Activated CD4-positive, alpha-beta T cell treated with anti-CD3 and anti-CD28 coated beads, Interleukin-2, Interleukin-4, amounts not matched to agents 100 ng/mL and 50 ng/mL, durations not matched to agents 16 hours and 8 hours (primary cell): Measurements from ENCODE around the gene POMT2.
"Not testable (repeated sequence)": the region's sequence is repeated elsewhere in the genome, so short reads cannot be mapped to it uniquely, and the experiment has no call there.

Experiments
- DNase-seq: peaks from one replicate; pipeline ENCODE4 v3.0.0-alpha.2; 2020; ENCODE audit warnings: low spot score

POMT2 gene

DNA sequence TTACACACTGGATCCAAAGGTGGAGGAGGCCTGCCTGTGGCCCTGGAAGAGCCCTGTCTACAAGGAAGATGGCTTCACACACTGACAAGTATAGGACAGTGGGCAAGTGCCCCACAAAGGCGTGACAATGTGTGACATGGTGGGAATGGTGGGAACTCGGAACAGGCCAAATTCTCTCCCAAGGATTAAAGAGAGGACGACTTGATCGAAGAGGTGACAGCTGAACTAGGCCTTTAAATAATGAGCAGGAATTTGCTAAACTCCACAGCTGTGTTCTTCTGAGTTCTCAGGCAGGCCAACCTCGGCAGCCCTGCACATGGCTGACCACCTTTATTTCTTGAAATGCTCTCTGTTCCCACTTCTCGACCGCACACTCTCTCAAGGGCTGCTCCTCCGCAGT lies 23.8 kb downstream of the POMT2 start:
- DNase-seq = no peak

DNA sequence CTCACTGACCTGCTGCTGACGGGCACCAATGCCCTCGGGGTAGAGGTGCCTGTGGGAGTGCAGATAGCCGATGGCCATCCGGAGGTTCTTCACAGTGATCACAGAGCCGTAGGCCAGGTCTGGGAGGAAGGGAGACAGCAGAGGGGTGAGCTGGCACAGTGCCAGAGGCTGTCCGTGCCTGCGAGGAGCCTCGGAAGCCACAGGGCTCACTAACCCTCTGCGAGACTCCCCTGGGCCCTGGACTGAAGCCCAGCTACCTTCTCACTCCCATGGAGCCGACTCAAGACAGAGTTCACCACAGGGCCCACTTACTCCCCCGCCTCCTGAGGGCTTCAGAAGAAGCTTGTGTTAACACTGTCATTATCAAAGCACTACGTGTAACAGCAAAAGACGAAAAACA lies 24.5 kb downstream of the POMT2 start:
- no peak for DNase-seq

DNA sequence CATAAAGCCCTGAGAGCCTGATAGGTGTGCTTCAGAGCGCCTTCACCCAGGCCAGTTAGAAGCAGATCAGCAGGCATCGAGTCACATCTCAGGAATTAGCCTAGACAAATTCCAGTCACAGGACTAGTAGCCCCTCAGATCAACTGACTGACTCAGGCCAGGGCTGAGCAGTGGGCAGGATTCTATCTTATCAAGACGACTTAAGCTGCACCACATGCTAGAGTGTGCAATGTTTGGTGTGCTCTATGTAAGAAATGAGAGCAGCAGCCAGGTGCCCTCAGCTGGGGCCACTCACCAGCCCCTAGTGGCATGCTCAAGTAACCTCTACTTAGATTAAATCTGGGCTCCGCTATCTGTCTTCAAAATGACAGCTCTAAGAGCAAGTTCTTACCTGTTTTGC lies 30.0 kb downstream of the POMT2 start:
- DNase-seq = no peak

DNA sequence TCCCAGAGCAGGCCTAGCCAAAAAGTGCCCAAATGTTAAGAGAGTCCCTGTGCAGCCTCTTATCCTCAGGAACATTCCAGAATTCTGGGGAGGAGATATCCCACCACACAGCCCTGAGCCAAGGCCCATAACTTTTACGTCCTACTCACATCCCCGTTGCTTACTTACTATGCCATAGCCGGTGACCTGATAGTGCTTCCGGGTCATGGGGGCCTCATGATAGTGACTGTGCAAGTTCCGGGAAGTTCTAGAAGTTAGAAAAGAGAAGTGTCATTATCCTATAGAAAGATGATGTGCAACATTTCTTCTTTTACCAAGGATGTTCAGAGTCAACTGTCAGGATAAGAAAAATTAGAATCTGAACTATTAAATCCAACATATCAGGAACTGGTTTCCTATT lies 34.1 kb downstream of the POMT2 start:
- no peak for DNase-seq

DNA sequence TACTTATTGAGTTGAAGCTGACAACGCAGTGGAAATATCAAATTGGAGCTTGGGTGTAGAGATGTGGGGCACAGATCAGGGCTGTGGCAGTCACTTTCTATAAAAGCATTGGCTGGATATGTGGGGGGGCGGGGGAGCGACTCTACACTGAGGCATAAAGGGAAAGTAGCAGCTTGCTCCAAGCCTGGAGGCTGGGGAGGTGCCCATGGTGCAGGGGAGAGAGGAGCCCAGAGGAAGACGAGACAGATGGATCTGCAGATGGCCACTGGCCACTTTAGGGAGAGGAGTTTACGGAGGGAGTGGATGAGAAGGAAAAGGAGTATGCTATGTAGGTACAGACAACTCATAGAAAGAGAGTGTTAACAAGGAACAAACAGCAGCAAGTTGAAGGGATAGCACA lies 36.2 kb downstream of the POMT2 start:
- DNase-seq = no peak

DNA sequence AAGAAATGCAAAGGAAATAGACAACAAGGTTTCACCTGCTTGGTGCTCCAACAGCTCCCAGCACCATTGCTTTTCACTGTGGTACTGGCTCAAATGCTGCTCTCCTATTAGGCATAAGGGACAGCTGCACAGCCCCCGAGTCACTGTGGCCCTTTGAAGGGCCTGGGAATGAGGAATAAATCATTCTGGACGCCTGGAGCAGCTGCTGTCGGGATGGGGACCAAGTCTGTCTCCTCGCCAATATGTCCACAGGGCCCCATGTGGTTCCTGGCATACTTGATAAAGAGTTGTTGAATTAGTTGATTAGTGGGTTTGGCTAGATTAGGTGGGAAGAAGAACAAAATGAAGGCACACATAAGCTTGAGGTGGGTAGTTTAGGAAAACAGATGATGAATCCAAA lies 36.6 kb downstream of the POMT2 start:
- DNase-seq = no peak

DNA sequence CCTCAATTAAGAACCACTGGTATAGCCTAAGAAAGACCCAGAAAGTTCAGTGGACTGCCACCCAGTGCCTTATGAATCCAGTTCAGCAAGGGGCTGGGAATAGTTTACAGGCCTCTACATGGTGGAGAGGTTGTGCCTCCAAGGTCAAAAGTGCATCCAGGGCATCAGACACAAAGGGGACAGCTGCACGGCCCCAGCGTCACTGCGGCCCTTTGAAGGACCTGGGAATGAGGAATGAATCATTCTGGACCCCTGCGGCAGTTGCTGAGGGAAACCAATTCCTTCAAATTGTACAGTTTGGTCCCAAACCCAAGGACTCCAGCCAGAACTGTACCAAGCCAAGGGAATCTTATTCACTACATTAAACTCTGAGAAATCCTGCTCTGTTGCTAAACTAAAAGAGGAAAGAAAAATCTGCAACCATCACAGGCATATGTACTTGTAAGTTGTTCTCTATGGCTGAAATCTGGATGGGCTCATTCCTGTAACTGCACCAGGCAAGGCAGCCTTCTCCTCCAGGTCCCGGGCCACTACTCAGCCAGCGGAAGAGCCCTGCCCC lies 38.8 kb downstream of the POMT2 start:
- no peak for DNase-seq

DNA sequence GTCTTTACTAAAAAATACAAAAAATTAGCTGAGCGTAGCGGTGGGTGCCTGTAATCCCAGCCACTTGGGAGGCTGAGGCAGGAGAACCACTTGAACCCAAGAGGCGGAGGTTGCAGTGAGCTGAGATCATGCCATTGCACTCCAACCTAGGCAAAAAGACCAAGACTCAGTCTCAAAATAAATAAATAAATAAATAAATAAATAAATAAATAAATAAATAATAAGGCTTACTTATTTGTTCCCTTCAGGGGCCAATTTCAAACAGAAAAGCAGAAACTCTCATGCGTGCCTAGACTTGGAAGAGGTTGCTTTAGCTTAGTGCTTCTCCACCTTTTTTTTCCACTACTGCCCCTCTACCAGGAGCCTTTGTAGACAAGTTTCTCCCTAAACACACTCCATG lies 39.8 kb downstream of the POMT2 start:
- DNase-seq = not testable (repeated sequence)

DNA sequence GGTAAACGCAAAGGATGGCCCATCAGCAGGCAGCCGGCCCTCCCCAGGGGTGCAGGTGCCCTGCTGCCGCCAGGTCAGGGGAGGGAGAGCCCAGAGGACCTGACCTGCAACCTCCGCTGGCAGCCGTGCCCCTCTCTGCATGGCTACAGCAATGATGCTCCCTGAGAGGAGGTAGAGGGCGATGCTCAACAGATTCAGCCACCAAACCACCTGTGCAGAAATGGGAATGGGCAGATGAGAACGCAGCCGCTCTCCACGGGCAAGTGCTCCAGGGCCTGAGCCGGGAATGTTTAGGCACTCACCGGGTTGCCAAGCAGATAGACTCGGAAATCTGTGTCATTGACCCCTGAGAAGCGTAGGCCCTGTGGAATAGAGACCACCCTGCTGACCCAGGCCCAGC lies 41.0 kb downstream of the POMT2 start:
- DNase-seq = no peak

DNA sequence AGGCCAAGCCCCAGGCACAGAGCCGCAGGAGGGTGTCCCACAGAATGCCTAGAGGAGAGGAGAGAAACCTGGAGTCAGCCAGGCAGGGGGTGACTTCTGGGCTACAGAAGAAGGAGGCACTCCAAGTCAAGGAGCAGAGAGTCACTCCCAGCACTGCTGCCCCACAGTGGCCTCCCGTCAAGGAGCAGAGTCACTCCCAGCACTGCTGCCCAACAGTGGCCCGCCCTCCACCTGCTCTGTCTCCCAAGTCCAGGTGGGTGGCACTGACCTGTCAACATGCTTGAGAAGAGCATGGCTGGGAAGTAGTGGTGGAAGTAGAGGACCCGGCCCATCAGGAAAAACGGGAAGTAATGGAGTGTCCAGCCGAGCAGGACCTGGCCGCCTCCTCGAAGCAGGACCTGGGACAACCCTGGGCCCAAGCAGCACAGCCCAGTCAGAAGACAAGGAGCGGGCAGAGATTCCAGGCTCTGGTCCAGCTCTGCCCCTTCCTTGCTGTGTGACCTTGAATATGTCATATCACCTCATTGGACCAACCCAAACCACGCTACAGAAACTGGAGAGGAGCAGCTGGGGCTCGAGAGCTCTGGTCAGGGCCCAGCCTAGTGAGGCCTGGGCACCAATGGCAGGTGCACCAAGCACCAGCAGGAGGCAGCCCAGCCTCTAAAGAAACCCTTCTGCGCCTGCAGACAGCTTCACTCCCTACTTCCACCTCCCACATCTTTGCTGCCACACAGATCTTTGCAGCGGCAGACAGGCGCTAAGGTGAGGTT lies 42.0 kb downstream of the POMT2 start:
- no peak for DNase-seq

DNA sequence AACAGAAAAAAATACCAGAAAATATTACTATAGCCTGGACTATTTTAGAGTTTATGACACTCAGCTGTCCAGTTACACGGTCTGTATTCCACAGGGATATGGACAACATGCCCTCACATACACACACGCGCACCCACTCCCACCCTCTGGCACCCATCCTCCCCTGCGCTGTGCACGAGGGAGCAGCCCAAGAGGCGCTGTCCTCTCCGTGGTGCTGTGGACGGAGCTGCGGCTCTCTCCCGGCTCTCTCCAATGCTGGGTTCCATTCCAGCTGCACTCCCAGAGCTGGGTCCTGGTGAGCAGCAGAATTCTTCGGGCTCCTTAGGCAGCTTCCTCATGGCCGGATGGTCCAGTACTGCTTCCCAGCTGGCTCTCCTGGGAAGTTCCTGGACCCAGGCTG lies 43.7 kb downstream of the POMT2 start:
- DNase-seq = no peak

DNA sequence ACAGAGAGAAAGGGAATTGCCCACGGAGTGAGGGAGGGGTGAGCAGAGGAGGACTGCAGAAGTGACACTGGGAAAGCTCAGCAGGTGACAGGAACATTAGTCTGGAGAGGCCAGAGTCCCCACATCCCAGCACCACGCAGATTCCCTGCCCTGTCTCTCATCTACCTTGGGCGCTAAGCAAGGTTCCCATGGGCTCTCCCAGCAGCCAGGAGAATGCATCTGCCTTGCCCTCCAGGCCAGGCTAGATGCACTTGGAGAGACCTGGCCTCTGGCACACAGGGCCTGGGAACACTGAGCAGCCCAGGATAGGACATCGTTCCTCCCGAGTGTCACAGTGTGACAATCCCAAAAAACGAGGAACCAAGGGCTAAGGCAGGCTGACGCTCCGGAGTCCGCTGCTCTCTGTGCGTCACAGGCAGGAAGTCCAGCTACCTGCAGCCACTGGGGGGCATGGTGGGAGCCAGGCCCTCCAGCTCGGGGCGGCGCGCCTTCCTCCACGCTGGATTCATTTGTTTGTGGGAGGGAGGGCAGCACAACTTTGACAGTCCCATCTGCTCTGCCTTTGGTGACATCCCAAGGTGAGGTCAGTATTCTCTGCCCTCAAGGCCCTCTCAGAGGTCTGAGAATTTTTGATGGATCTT lies 44.3 kb downstream of the POMT2 start:
- no peak for DNase-seq

DNA sequence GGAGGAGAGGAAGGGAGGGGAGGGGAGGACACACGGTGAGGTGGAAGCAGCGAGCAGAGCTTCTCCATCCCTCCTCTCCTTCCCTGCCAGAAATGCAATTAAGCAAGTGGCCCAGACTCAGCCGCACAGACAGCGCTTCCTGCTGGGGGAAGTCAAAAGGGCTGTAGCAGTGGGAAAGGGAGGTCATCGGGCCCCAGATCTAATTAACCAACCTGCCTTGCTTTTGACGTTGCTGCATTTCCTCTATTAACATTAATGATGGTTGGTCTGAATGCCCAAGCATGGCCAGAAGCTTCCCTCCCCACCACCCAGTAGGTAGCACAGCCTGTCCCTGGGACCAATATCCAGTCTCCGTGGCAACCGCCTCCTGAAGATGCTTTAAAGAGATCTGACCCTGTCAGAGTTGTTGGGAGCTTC lies 45.1 kb downstream of the POMT2 start:
- DNase-seq = no peak

DNA sequence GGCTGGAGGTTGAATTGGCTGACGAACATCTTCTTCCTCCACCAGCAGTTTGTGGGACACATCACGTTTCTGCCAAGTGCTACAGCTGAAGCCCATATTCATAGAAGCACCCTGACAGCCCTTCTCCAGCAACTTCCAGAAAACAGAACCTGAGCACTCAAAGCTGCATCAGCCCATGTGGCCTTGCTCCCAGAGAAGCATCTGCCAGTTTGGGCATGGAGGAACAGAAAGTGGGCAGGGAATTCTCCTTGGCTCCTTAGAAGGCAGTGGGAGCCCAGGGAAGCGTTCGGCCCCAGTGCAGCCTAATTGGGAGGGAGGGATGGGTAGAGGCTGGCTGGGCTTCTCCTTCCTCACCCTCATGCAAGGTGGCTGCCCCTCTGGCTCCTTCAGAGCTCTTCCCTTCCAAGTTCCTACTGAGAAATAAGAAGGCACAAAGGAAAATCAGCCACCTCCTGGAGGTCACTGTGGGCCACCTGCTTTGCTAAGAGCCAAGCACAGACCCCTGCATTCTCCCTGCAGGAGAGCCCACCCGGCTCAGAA lies 45.6 kb downstream of the POMT2 start:
- no peak for DNase-seq

DNA sequence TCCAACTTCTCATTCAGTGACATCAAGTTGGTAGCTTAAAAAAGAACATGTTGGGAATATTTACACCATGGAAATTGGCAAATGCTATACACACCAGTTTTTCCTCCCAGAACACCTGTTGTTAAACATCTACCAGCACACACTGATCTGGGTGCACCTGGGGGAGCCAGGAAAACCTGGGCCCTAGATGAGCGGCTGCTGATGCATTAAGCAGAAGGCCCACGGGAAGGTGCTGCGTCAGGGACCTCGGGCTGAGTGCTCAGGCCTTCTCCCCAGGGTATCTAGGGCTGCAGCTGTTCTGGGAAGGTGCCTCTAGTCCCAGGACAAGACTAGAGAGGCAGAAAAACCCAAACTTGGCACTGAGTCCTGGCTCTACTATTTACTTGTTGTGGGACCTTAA lies 46.9 kb downstream of the POMT2 start:
- no peak for DNase-seq

DNA sequence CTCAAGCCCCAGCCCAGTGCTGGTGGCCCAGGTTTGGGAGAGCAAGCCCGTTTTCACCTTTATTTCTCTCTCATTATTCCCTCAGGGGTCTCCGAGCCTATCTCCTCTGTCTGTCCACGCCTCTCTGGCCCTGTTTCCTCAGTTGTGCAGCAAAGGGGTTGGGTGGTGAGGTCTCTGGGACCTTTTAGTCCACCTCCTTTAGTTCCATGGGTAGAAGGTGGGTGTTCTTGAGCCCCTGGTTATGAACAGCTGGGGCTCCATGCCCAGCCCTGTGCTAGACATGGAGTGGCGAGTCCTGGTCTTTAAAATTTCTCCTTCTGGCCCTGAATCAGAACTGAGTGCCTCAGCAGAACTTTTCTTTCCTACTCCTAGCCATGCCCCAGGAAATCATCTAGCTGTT lies 48.4 kb downstream of the POMT2 start:
- DNase-seq = no peak

DNA sequence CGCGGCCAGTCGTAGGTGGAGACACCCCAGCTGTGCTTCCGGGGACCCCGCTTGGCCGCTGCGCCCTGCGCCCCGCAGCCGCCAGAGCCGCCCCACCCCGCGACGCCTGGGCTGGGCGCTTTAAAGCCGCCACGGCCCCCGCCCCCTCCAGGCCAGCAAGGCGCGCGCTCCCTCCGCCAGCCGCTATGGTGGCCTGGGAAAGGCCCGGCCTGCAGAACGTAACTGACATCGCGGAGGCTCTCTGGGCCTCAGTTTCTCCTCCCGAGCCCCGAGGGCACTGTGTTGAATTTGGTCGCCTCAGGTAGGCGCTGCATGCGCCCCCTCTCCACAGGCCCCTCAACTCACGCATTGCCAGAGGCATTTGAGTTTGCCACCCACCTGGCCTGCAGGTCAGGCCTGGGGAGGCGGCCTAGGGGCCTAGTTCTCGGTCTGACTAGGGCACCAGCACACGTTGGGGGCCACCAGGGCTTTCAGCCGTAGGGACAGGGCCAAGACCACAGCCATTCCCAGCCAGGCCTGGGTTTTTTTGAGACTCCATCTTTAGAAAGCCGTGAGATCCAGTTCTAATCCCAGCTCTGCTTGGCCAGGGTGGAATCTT lies 49.5 kb downstream of the POMT2 start, which contains the start of gene NGB:
Gene NGB (minus strand): TSS at position 94 of the 598 bp plus-strand sequence. CDS start 269 bp downstream, outside the sequence.
- DNase-seq = no peak

DNA sequence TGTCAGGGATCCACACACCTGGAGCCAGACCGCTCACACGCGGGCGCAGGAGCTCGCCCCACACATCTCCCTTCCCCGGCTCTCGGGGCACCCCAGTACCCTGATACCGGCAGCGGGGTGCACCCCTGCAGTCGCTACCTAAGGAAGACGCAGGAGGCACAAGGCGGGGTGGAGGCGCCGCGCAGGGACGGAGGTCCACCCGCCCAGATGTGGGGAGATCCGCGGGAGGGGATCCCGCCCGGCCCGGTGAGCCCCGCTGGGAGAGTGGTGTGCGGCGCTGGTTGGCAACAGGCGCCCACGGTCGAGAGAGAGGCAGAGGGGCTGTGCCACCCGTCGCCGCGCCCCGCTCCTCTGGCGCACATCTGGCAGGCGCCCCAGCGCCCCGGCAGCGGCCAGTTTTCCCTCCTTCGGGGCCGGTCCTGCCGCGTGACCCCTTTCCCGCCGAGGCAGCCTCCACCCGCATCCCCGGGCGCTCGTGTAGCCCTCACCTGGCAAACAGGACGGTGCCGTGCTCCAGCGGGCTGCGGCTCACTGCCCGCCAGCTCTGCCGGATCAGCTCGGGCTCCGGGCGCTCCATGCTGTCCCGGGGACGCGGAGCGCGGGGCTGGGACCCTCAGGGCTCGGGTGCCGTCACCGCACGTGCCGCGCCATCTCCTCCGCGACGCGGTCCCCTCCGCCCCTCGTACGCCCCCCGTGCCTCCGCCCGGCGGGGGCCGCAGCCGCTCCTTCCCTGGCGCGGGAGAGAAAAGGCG lies 50.1 kb downstream of the POMT2 start:
- DNase-seq = no peak

DNA sequence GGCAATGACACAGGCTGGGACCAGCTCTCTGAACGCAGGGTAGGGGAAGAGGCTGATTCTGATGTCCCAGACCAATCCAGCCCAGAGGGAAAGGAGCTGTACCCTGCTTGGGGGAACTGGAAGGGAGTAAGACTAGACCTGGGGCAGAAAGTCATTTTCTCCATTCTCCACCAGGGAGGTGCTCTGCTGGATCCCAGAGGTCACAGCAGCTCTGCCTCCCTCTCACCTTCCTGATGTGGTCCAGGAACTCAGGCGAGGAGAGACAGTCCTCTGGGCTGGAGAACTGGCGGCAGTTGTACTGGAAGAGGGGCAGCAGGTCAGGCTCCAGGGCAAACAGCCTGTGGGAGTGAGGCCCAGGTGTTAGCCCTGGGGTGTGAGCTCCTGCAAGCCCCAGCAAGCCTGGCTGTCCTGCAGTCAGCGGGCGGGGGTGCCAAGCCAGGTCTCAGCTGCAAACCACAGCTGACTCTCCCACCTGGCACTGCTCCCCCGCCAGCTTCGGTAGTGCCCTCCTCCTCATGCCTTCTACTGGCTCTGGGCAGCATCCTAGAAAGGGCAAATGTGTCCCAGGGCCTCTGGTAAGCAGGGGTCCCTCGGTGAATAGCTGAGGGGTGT lies 51.6 kb downstream of the POMT2 start:
- no peak for DNase-seq

DNA sequence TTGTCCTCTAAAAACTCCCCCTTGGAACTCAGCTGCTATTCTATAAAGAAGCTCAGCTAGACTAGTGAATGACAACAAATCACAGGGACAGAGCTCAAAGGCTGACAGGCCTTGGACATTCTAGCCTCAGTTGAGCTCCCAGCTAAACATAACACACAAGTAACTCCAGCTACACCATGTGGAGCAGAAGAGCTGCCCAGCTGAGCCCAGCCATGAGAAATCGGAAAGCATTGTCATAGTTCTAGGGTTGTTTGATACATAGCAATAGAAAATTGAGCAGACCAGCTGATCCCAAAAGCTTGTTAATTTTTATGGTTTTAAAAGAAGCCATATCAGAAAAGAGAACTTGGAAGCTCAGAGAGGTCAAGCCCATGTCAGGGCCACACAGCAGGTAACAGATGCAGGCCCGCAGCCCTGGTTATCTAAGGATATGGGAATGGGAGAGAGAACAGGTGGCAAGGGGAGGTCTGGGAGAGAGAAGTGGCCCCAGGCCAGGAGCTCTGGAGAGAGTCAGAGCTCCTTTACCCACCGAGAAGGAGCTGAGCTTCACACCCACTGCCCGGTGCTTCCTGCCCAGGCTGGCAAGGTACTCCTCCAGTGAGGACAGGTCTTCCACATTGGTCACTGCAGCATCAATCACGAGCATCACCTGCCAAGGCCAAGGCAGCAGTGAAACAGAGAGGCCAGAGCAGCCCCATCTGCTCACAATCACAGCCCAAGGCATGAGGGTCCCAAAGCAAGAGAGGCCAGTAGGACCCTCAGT lies 52.6 kb downstream of the POMT2 start:
- no peak for DNase-seq

DNA sequence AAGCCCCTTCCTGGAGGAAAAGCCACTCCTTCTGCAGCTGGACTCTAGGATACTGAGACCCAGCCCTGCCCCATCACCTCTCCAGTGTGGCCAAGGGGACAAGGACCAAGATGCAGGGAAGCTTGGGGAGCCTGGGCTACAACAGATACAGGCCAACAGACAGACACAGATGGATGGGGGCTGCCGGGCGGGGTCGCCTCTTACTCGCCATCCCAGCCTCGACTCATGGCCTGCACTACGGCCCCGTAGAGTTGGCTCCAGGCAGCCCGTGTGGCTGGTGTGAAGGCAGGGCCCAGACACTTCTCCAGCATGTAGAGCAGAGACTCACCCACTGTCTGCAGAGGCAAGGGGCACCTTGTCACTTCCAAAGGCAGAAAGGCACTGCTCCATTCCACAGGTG lies 54.3 kb downstream of the POMT2 start:
- DNase-seq = no peak
